ENCODE results near the gene GNG8. TPM values are rescaled to one million over a fixed set of nuclear protein-coding genes. Genes with fewer than 3 reads are reported as not detected.

GNG8 gene
- total RNA-seq, 2 experiments from 2014 or later = not detected

DNA sequence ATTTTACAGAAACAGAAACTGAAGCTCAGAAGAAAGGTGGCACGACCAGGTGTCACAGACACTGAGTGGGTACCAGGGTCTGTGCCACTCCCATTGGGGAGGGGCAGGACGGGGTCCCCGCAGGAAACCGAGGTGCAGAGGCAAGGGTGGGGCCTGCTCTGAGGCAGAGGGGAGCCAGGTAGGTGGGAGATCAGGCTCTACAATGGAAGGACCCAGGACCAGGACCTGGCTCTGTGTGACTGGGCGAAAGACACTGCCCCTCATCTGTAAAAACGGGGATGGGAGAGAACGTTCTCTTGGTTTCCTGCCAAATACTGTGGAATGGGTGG, 13.9 kb downstream of the GNG8 start:
- Histone ChIP-seq H3K4me2 (ENCODE audit: low read length) (no peak overlapping the region), H3K27ac (ENCODE audit: low read depth, low read length, poor library complexity, severe bottlenecking) (no peak overlapping the region), H2AFZ (ENCODE audit: low read length) (no peak overlapping the region), H3K9me2 (ENCODE audit: insufficient read depth, low read length) (no peaks in the 10 kb centered on the region), H3K36me3 (ENCODE audit: insufficient read depth, low read length) (no peaks in the 10 kb centered on the region), H3K9me3 (ENCODE audit: low read length) (no peaks in the 10 kb centered on the region), H3K4me3 (ENCODE audit: low read depth, low read length, poor library complexity, severe bottlenecking) (no peak overlapping the region), H3K4me1 (ENCODE audit: insufficient read depth, low read length, poor library complexity, severe bottlenecking) (peaks cover 48% of the 10 kb centered on the region), H4K20me1 (ENCODE audit: insufficient read depth, low read length) (no peaks in the 10 kb centered on the region), H3K79me2 (ENCODE audit: insufficient read depth, low read depth, low read length) (no peaks in the 10 kb centered on the region)
- intact Hi-C loops (cut with micrococcal nuclease; ENCODE audit: unreplicated experiment) = no loop called here
- BruUV-seq (replicated peaks) = no TSS peak
- ChIA-PET CTCF (ENCODE audit: unreplicated experiment) (no interaction called here), POLR2A (interaction anchor here (1.4 to 1.5 kb wide), 2 partner anchors 10 to 22 kb away, joined by 3 to 5 read pairs; no protein-coding TSS in a partner anchor)
- no peak for TF ChIP-seq EZH2phosphoT487 (IDR thresholded peaks at IDR 0.05; ENCODE audit: borderline replicate concordance, low read depth, low read length)
- TF ChIP-seq, protein P1, sequence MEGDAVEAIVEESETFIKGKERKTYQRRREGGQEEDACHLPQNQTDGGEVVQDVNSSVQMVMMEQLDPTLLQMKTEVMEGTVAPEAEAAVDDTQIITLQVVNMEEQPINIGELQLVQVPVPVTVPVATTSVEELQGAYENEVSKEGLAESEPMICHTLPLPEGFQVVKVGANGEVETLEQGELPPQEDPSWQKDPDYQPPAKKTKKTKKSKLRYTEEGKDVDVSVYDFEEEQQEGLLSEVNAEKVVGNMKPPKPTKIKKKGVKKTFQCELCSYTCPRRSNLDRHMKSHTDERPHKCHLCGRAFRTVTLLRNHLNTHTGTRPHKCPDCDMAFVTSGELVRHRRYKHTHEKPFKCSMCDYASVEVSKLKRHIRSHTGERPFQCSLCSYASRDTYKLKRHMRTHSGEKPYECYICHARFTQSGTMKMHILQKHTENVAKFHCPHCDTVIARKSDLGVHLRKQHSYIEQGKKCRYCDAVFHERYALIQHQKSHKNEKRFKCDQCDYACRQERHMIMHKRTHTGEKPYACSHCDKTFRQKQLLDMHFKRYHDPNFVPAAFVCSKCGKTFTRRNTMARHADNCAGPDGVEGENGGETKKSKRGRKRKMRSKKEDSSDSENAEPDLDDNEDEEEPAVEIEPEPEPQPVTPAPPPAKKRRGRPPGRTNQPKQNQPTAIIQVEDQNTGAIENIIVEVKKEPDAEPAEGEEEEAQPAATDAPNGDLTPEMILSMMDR (conservative IDR thresholded peaks at IDR 0.05; ENCODE audit: low read length) = 0 out of 2 replicates have a peak, but pooled peaks have one; percentile 12
- DNase-seq (ENCODE audit: low spot score) = no peak

DNA sequence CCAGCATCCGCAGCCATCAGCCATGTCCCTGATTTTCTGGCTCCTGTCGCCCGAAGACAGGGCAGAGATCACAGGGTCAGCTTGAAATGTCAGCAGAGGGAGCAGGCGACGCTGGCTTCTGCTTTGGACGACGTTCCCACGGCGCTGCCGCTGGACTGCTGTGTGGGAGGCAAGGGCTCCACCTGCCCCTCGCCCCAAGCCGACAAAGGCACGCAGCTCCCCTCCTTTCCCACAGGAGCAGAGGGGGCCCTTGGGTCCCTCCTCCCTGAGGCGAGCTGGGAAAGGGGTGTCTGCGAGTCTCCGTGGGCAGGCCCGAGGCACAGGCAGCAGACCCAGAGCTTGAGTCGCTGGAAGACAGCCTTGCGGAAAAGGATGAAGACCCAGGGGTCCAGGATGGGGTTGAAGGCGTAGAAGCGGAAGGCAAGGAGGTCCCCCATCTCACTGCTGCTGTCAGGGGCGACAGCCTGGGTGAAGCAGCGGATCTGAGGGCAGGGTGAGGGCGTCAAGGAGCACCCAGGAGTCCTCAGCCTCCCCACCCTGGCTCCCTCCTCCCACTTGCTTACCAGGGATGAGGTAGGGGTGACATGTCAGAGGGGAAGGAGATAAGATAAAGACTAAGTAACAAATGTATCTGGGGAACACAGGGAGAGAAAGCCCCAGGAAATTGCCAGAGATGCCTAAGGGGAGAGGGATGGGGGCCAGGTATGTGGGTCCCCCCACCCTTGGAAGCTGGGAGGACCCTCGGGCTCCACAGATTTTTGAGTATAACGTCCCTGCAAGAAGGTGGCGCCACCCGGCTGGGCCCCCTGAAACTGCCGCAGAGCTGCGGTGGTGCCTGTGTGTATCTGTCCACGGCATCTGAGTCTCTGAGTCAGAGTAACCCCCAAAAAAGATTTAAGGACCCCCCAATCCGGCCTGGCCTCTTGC, 14.5 kb downstream of the GNG8 start:
- H3K27ac ChIP-seq (ENCODE audit: low read depth, low read length, poor library complexity, severe bottlenecking) = no peak overlapping the region
- H3K36me3 ChIP-seq (ENCODE audit: insufficient read depth, low read length) = no peaks in the 10 kb centered on the region
- intact Hi-C loops (cut with micrococcal nuclease; ENCODE audit: unreplicated experiment) = no loop called here
- no peak for TF ChIP-seq EZH2phosphoT487 (IDR thresholded peaks at IDR 0.05; ENCODE audit: borderline replicate concordance, low read depth, low read length)
- TF ChIP-seq, protein P1 (conservative IDR thresholded peaks at IDR 0.05; ENCODE audit: low read length) = peak; percentile 55
- ChIA-PET POLR2A (interaction anchor here (1.4 to 1.5 kb wide), 3 partner anchors 10 to 21 kb away, joined by 3 to 6 read pairs (median 5); no protein-coding TSS in a partner anchor), CTCF (ENCODE audit: unreplicated experiment) (no interaction called here)
- no peak overlapping the region for H2AFZ ChIP-seq (ENCODE audit: low read length)
- H3K4me2 ChIP-seq (ENCODE audit: low read length) = no peak overlapping the region
- no peaks in the 10 kb centered on the region for H3K9me3 ChIP-seq (ENCODE audit: low read length)
- no peaks in the 10 kb centered on the region for H3K79me2 ChIP-seq (ENCODE audit: insufficient read depth, low read depth, low read length)
- H3K4me3 ChIP-seq (ENCODE audit: low read depth, low read length, poor library complexity, severe bottlenecking) = no peak overlapping the region
- no peaks in the 10 kb centered on the region for H3K9me2 ChIP-seq (ENCODE audit: insufficient read depth, low read length)
- no peaks in the 10 kb centered on the region for H4K20me1 ChIP-seq (ENCODE audit: insufficient read depth, low read length)
- no TSS peak for BruUV-seq (replicated peaks)
- H3K4me1 ChIP-seq (ENCODE audit: insufficient read depth, low read length, poor library complexity, severe bottlenecking) = peaks cover 54% of the 10 kb centered on the region
- no peak for DNase-seq (ENCODE audit: low spot score)

DNA sequence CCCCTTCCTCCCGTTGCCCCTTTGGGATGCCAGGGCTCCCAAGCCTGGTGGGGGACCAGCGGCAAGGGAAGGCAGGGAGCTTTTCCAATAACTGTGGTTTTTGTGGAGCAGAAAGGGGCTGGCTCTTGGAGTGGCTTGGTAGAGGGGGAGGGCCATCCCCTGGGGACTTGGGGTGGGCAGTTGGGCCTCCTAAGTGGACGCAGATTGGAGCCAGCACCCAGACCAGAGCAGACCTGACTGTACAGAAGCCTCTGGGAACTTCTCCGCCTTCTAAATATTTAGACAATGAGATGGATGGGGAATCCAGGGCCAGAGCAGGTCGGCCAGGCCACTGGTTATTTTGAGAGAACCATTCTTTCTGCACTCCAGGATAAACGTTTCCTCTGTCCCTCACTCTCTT, 15.3 kb downstream of the GNG8 start:
- POLR2A ChIA-PET = interaction anchor here (1.4 kb wide), 1 partner anchor 10 kb away, joined by 6 read pairs; no protein-coding TSS in a partner anchor

More for the DNA sequence above, 15.3 kb downstream of the GNG8 start:
- Histone ChIP-seq H3K27ac (ENCODE audit: low read depth, low read length, poor library complexity, severe bottlenecking) (no peak overlapping the region), H3K79me2 (ENCODE audit: insufficient read depth, low read depth, low read length) (no peaks in the 10 kb centered on the region), H3K9me2 (ENCODE audit: insufficient read depth, low read length) (no peaks in the 10 kb centered on the region), H3K4me1 (ENCODE audit: insufficient read depth, low read length, poor library complexity, severe bottlenecking) (peaks cover 59% of the 10 kb centered on the region), H2AFZ (ENCODE audit: low read length) (peak overlapping the region; percentile 83; the same call in 1 of the 2 replicates), H4K20me1 (ENCODE audit: insufficient read depth, low read length) (no peaks in the 10 kb centered on the region), H3K4me2 (ENCODE audit: low read length) (peak overlapping the region; percentile 69; the same call in 1 of the 2 replicates), H3K9me3 (ENCODE audit: low read length) (no peaks in the 10 kb centered on the region), H3K4me3 (ENCODE audit: low read depth, low read length, poor library complexity, severe bottlenecking) (no peak overlapping the region), H3K36me3 (ENCODE audit: insufficient read depth, low read length) (no peaks in the 10 kb centered on the region)
- CTCF ChIA-PET (ENCODE audit: unreplicated experiment) = interaction anchor here (0.6 kb wide), 1 partner anchor 39 kb away, joined by 3 read pairs; no protein-coding TSS in a partner anchor
- BruUV-seq (replicated peaks) = no TSS peak
- intact Hi-C loops (cut with micrococcal nuclease; ENCODE audit: unreplicated experiment) = no loop called here
- DNase-seq (ENCODE audit: low spot score) = no peak
- TF ChIP-seq EZH2phosphoT487 (IDR thresholded peaks at IDR 0.05; ENCODE audit: borderline replicate concordance, low read depth, low read length) = no peak

Data from OCI-LY7 (cell line).